NCI-H2196 treated with DMSO at 0.1 percent for 48 hours (cell line): ENCODE results near the gene IFNA13.
"Not testable (repeated sequence)": the region's sequence is repeated elsewhere in the genome, so short reads cannot be mapped to it uniquely, and the experiment has no call there.

Source experiments
- DNase-seq: peaks from one replicate; lab custom pipeline; 2025; ENCODE audit not compliant: unreplicated experiment; lab: John Stamatoyannopoulos, UW

IFNA13 gene

DNA sequence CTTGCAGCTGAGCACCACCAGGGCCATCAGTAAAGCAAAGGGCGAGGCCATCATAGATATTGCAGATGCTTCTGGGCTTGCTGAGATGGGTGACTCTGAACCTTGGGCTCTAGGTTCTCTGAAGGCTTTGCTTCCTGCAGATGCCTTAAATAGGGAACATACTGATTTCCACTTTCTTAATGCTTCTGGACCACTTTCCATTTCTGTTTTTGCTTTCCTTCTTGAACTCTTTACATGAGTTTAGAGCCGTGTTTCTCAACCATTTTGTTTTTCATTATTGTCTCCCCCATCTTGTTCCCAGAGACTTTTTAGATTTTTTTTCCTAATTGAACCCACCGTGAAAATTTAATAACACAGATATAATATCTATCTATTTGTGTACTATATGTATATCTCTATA is at the start of gene IFNA13:
Gene IFNA13, minus strand, starts transcription at position 101 of the 400 bp plus-strand sequence. Its CDS starts 47 bp downstream, at position 54.
- DNase-seq, result no peak

DNA sequence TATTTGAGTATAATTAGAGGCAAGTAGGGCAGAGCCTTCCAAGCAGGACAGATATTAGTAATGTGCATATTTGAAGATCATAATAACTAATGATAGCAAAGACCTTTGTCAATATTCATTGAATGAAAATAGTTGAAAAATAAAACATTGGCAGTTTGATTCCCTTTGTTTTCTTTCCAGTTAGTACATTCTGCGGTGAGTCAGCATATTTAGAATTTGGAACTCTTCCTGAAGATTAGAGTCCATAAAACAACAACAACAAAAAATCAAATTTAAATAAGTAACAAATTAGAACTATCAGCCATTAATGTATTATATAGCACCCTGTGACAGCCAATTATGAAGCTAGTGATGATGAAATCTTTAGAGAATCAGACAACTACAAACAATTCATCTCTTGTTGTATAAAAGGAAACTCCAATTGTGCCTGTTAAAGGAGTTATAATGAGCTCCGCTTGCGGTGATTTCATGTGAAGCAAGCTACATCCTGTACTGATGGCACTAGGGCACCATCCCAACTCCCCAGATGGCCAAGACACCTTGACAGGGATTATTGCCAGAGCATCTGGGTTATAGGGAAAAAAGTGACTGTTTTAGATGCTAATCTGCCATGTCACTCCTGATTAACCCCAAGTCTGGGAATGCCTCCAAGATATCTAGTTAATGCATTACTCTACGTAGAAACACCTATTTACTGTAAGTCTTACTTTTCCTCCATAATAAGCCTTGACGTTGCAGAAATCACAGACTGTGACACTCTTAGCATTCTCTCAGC is 47.8 kb upstream of the IFNA13 start:
- no peak for DNase-seq

GRCh38 chr9:21414220-21414940 is 46.5 kb upstream of the IFNA13 start:
- no peak for DNase-seq

GRCh38 chr9:21413624-21414023 is 45.8 kb upstream of the IFNA13 start:
- no peak for DNase-seq

GRCh38 chr9:21413151-21413550 is 45.3 kb upstream of the IFNA13 start:
- DNase-seq, result no peak

GRCh38 chr9:21412107-21412506 is 44.2 kb upstream of the IFNA13 start:
- no peak for DNase-seq

- DNase-seq, result no peak
These were observed 41.0 kb upstream of the IFNA13 start, which contains the start of gene IFNA8 for GRCh38 chr9:21408817-21409216. IFNA8 (plus strand) TSS chr9:21409117; CDS start chr9:21409177, 60 bp downstream.

DNA sequence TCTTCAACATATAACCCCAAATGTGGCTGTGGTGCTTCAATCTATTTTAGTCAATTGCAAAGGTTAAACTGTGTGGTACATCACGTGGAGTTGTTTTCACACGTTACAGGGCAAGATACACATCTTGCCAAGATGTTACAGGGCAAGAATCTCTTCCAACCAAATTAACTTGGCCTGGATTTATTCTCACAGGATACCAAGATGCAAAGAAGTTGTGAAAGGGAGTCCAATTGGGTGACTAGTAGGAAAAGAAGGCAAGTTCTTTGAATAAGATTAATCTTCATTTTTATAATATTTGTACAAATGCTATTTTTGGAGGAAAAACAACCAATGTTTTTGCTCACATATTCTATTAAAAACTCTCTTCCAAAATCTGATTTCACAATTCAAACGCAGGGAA is 36.3 kb upstream of the IFNA13 start:
- no peak for DNase-seq

DNA sequence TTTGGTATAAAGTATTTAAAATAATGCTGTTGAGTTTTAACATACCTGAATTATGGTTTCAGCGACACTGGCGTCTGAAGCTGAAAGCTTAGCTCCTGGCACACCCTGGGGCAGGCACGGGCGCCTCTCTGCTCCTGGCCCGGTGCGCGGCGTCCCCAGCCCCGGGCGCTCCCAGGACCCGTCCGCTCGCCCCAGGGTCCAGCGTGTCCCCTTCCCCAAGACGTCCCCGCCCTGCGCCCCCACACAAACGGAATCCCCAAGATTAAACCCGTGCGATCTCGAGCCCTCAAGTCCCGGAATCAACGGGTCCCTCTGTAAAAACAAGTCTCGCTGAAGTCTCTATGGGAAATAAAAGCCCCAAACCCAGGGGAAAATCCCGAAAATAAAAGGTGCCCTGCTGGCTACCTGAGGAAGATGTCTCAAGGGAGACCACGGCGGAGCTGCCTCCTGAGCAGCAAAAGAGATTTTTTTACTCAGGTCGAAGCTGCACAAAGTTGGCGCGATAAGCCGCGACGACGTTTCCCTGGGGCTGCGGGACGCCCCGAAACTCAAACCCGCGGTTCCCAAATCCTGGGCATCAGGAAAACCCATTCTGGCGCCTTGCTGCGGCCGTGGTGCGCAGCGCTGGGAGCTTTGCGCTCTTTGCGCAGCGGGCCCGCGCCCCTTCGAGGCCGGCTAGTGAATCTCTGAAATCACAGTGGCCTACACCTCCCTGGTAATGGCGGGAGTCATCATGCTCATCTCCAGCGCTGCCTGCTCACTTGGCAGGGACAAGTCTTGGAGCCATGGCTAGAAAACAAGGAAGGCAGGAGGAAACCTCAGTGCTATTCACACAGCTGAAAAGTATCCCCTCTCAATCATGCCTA is 34.8 kb upstream of the IFNA13 start:
- DNase-seq, result no peak

DNA sequence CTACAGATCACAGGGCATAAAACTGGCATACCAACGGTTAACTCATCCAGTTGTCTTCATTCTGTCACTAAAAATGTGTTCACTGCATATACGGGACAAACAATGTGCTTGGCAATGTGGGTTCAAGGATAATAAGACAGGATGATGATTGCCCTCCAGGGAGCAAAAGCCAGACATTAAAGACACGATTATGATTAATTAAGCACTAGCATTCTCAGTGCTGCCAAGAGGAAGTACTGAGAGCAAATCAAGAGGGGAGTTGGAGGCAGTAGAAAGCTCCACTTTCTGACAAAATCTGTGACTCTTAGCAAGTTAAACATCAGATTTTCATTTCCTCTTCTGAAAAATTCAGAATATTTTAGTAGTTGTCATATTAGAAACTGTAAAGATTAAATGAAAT is 32.1 kb upstream of the IFNA13 start:
- no peak for DNase-seq

DNA sequence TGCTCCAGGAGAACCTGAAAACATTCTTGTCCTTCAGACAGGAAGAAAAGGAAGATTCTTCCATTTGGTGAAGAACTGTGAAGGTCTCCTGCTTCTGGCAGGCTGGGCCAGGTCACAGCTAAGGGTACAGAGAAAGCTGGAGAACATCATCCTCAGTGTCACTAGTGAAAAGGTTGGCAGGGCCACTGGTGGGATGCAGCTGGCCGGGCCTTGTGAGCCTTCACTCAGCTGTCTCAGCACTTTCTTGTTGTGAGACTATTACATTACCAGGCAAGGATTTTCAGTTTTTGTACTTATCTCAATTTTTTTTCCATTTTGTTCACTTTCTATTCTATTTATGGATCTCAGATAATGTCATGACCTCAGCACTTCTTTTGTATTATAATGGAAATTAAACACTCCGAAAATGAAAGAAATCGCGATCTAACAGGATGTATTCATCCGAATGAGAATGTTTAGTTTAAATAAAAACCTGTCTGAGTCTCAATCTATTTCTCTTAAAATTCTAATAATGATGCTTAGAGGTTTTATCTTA is 31.2 kb upstream of the IFNA13 start:
- DNase-seq, result no peak

DNA sequence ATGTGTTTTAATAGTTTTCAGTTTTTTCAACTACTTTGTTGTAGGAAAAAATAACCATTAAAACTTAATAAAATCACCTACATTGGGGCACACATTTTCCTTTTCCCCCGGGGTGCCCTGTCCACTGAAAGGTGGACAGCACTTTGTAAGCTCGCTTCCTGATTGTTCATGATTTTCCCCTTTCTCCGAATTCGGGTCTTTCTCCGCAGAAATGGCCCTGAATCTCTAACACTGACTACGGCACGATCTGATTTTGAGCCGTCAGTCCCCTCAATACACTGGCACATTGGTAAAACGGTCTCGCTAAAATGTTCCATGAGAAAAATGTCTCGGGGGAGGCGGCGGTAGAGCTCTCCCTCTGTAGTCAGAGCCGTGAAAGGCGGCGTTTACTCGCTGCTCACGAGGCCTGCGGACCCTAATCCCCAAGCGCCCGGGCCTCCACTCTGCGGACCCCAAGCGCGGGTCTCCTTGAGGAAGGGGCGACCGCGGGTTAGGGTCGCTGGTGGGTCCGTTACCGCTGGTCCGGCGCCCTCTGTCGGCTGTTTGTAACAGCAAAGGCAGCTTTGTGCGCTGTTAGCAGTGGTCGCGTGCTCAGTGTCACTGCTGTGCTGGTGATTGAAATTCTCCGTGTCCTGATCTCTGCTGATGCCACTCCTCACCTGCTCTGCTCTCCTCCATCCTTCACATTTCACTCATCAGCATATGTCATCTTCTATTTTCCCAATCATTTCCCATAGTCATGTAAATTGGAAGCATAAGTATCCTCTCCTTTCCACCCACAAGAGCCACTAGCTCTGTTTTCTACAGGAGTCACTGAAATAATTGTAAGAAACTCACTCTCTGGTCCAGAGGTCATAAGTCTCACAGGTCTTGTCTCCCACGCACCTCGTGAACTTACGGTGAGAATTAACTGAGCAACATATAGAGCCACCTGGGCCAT is 28.2 kb upstream of the IFNA13 start:
- DNase-seq, result no peak

DNA sequence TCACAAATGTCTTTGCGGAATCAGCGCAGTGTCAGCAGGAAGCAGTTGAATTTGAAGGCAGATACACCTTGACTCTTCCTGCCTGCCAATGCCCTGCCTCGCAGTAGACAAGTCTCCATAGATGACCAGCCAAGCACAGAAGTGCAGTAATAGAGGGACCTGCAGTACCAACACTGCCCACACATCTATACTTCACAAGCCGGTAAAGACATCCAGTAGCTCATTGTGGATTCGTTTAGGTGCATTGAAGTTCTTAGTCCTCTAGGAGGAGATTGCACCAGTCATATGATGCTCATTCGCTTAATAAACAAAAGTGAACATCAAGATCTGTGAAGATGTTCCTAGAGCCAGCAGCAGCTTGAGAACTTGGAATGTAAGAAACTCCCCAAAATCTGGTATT is 24.4 kb upstream of the IFNA13 start:
- no peak for DNase-seq

- no peak for DNase-seq
These were observed 17.3 kb upstream of the IFNA13 start, which contains the start of gene IFNA2 for GRCh38 chr9:21385131-21385670. IFNA2 (minus strand) TSS chr9:21385398; CDS start chr9:21385329, 69 bp downstream.

DNA sequence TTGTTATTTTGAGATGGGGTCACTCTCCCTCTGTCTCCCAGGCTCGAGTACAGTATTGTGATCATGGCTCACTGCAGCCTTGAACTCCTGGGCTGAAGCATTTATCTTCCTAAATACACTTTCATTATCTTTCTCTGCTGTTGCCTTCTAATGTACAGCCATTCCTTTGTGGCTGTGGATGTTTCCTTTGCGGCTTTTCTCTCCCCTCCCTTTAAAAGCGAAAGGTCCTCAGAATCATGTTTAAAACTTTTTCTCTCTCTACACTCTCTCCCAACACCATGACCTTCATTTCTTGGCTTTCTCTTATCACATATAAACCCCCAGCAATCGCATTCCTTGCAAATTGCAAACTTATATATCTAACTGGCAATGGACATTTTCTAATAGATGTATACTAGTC is 15.8 kb upstream of the IFNA13 start:
- no peak for DNase-seq

- DNase-seq, result no peak
These were observed 13.8 kb upstream of the IFNA13 start for GRCh38 chr9:21381448-21382339.

- DNase-seq, result not testable (repeated sequence)
These were observed 3.6 kb upstream of the IFNA13 start for GRCh38 chr9:21371467-21371866.

- DNase-seq, result not testable (repeated sequence)
These were observed 688 bp downstream of the IFNA13 start for GRCh38 chr9:21367169-21367568.

DNA sequence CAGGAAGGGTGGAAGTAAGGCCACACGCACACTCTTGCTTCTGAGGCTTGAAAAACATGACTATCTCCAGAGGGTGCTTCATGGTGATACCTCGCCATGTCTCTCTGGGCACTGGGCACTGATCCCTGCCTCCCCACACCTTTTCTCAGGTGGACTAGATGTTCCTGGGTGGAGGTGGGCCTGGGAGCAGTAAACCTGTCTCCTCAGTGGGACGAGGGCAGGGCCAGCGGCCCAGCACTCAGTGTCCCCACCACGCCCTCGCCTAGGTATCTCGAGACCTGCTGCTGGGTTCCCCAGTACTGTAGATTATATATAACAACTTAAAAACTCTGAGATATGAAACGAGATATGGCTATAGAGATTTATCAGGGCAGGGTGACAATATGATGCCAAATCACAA is 5.6 kb downstream of the IFNA13 start:
- no peak for DNase-seq
